Epithelial cell of esophagus (primary cell): ENCODE data around the gene PARVB.

Source experiments
- DNase-seq: peaks from one replicate; pipeline ENCODE4 v3.0.0; 2010; ENCODE audit warnings: low read depth
- H3K4me3 ChIP-seq: 2 replicates; pipeline ENCODE4 v1.5.1; 2011; ENCODE audit warnings: mild to moderate bottlenecking, low read length, control low read depth
- CTCF ChIP-seq: IDR thresholded peaks from 2 replicates; pipeline ENCODE4 v1.5.1; 2011; ENCODE audit warnings: low read depth, mild to moderate bottlenecking, low read length, control low read depth, inconsistent platforms; ENCODE audit not compliant: insufficient read depth; ENCODE audit errors: missing control alignments

PARVB gene

GRCh38 chr22:44098021-44098739, 74.1 kb downstream of the PARVB start:
- no peak for TF ChIP-seq CTCF
- H3K4me3 ChIP-seq: no peak overlapping the region

GRCh38 chr22:44098966-44099530, 74.9 kb downstream of the PARVB start:
- TF ChIP-seq CTCF: no peak
- H3K4me3 ChIP-seq: no peak overlapping the region
- no peak for DNase-seq

More at GRCh38 chr22:44098021-44098739, 74.1 kb downstream of the PARVB start:
- no peak for DNase-seq

GRCh38 chr22:44099696-44100095, 75.6 kb downstream of the PARVB start:
- no peak overlapping the region for H3K4me3 ChIP-seq
- TF ChIP-seq CTCF: no peak
- no peak for DNase-seq

- TF ChIP-seq CTCF: no peak
- no peak overlapping the region for H3K4me3 ChIP-seq
- no peak for DNase-seq
Observed at GRCh38 chr22:44100411-44100810, 76.3 kb downstream of the PARVB start.

- DNase-seq: no peak
- no peak for TF ChIP-seq CTCF
- H3K4me3 ChIP-seq: no peak overlapping the region
Observed at GRCh38 chr22:44102121-44102520, 78.0 kb downstream of the PARVB start.

GRCh38 chr22:44102856-44103255, 78.8 kb downstream of the PARVB start:
- TF ChIP-seq CTCF: no peak
- no peak for DNase-seq
- H3K4me3 ChIP-seq: no peak overlapping the region
